ENCODE measurements around the gene KANSL1L. TPM values are rescaled to one million over a fixed set of nuclear protein-coding genes. Genes with fewer than 3 reads are reported as not detected.

KANSL1L gene
- total RNA-seq, result 13.1 and 14.2 TPM in 2 replicates

- Mint-ChIP-seq H3K4me3 (peak within 1 kb of the TSS; percentile 97), H3K9me3 (no peaks in the 10 kb centered on the region), H3K27me3 (peaks cover 8% of the 10 kb centered on the region), H3K4me1 (peaks cover 24% of the 10 kb centered on the region), H3K36me3 (ENCODE audit: low read depth) (peaks cover 9% of the 10 kb centered on the region), H3K27ac (peak within 1 kb of the TSS; percentile 94)
- ATAC-seq (ENCODE audit: low read depth) (peak; percentile 83), DNase-seq (peak; percentile 99)
- ChIA-PET POLR2A (interaction anchor here (0.6 to 1.1 kb wide), 4 partner anchors 167 to 1917 kb away, joined by 3 to 4 read pairs (median 3); partner anchors contain the start of genes IDH1 and RPE), CTCF (interaction anchor here (1.0 kb wide), 1 partner anchor 194 kb away, joined by 3 read pairs; no protein-coding TSS in a partner anchor)
- intact Hi-C loops (cut with micrococcal nuclease), result loop anchor here (2.0 to 10.0 kb wide), 5 partner anchors 23 to 1917 kb away; partner anchors contain the start of genes IDH1, MAP2 and PIKFYVE
- no peak for TF ChIP-seq CTCF (IDR thresholded peaks at IDR 0.05)
Measured at GRCh38 chr2:210171309-210172218, at the start of gene KANSL1L. KANSL1L (minus strand) TSS chr2:210171409; CDS start chr2:210154582, 16,827 bp downstream.

- H3K27me3 Mint-ChIP-seq, result peaks cover 9% of the 10 kb centered on the region
- no peak overlapping the region for H3K27ac Mint-ChIP-seq
- DNase-seq (no peak), ATAC-seq (ENCODE audit: low read depth) (no peak)
- POLR2A ChIA-PET, result no interaction called here
- intact Hi-C loops (cut with micrococcal nuclease), result no loop called here
- H3K36me3 Mint-ChIP-seq (ENCODE audit: low read depth), result no peaks in the 10 kb centered on the region
- CTCF ChIA-PET, result no interaction called here
- no peak overlapping the region for H3K4me3 Mint-ChIP-seq
- H3K4me1 Mint-ChIP-seq, result no peaks in the 10 kb centered on the region
- no peaks in the 10 kb centered on the region for H3K9me3 Mint-ChIP-seq
- TF ChIP-seq CTCF (IDR thresholded peaks at IDR 0.05), result no peak
Measured at GRCh38 chr2:210215120-210215519, 43.9 kb upstream of the KANSL1L start.

GRCh38 chr2:210210185-210210584 lies 39.0 kb upstream of the KANSL1L start:
- intact Hi-C loops (cut with micrococcal nuclease), result no loop called here
- no peak for DNase-seq
- POLR2A ChIA-PET, result no interaction called here
- Mint-ChIP-seq H3K4me1 (no peaks in the 10 kb centered on the region), H3K27ac (no peak overlapping the region), H3K4me3 (no peak overlapping the region), H3K27me3 (peaks cover 8% of the 10 kb centered on the region), H3K9me3 (no peaks in the 10 kb centered on the region), H3K36me3 (ENCODE audit: low read depth) (no peaks in the 10 kb centered on the region)
- TF ChIP-seq CTCF (IDR thresholded peaks at IDR 0.05), result no peak
- ATAC-seq (ENCODE audit: low read depth), result no peak
- CTCF ChIA-PET, result no interaction called here

- Mint-ChIP-seq H3K36me3 (ENCODE audit: low read depth) (no peaks in the 10 kb centered on the region), H3K27me3 (peaks cover 15% of the 10 kb centered on the region), H3K9me3 (no peaks in the 10 kb centered on the region), H3K27ac (no peak overlapping the region), H3K4me3 (no peak overlapping the region), H3K4me1 (no peaks in the 10 kb centered on the region)
- intact Hi-C loops (cut with micrococcal nuclease), result no loop called here
- ChIA-PET CTCF (interaction anchor here (0.6 to 1.5 kb wide), 2 partner anchors 9 to 12 kb away, joined by 3 to 4 read pairs; no protein-coding TSS in a partner anchor), POLR2A (no interaction called here)
- no peak for ATAC-seq (ENCODE audit: low read depth)
- no peak for TF ChIP-seq CTCF (IDR thresholded peaks at IDR 0.05)
- no peak for DNase-seq
Measured at GRCh38 chr2:210207929-210208328, 36.7 kb upstream of the KANSL1L start.

GRCh38 chr2:210203558-210203957 lies 32.3 kb upstream of the KANSL1L start:
- CTCF ChIA-PET, result interaction anchor here (0.9 kb wide), 1 partner anchor 15 kb away, joined by 3 read pairs; no protein-coding TSS in a partner anchor
- intact Hi-C loops (cut with micrococcal nuclease), result no loop called here
- no peak overlapping the region for H3K27ac Mint-ChIP-seq

More at GRCh38 chr2:210203558-210203957, 32.3 kb upstream of the KANSL1L start:
- DNase-seq, result no peak
- Mint-ChIP-seq H3K4me3 (no peak overlapping the region), H3K27me3 (peaks cover 21% of the 10 kb centered on the region), H3K36me3 (ENCODE audit: low read depth) (no peaks in the 10 kb centered on the region), H3K4me1 (no peaks in the 10 kb centered on the region), H3K9me3 (no peaks in the 10 kb centered on the region)
- POLR2A ChIA-PET, result no interaction called here
- no peak for TF ChIP-seq CTCF (IDR thresholded peaks at IDR 0.05)
- ATAC-seq (ENCODE audit: low read depth), result no peak

Data from activated B cell treated with CpG ODN at 0.5 μM for 24 hours (primary cell).